ENCODE data around the gene WFDC1.

DNA sequence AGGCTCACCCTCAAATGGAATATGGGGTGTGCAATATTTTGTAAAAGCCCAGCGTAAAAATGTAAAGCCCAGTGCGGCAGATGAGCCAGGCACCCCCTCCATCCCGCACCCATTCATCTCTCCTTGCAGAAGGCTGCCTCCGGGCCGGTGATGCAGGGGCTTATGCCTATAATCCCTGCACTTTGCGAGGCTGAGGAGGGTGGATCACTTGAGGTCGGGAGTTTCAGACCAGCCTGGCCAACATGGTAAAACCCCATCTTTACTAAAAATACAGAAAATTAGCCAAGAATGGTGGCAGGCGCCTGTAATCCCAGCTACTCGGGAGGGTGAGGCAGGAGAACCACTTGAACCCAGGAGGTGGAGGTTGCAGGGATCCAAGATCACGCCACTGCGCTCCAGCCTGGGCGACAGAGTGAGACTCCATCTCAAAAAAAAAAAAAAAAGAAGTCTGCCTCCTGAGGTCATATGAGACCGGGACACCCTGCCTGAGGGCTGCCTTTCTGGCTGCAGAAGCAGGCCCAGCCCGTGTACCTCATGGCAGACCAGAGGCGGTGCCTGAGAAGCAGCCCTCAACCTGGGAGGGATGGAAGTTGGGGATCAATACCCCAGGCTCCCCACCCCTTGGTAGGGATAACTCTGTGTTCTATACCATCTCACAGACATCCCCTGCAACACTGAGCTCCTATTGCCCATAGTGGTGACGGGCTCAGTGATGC lies 56.2 kb downstream of the WFDC1 start:
- TF ChIP-seq POLR2AphosphoS5 (IDR thresholded peaks at IDR 0.05; ENCODE audit: low read depth) = no peak
- TF ChIP-seq, protein P1, sequence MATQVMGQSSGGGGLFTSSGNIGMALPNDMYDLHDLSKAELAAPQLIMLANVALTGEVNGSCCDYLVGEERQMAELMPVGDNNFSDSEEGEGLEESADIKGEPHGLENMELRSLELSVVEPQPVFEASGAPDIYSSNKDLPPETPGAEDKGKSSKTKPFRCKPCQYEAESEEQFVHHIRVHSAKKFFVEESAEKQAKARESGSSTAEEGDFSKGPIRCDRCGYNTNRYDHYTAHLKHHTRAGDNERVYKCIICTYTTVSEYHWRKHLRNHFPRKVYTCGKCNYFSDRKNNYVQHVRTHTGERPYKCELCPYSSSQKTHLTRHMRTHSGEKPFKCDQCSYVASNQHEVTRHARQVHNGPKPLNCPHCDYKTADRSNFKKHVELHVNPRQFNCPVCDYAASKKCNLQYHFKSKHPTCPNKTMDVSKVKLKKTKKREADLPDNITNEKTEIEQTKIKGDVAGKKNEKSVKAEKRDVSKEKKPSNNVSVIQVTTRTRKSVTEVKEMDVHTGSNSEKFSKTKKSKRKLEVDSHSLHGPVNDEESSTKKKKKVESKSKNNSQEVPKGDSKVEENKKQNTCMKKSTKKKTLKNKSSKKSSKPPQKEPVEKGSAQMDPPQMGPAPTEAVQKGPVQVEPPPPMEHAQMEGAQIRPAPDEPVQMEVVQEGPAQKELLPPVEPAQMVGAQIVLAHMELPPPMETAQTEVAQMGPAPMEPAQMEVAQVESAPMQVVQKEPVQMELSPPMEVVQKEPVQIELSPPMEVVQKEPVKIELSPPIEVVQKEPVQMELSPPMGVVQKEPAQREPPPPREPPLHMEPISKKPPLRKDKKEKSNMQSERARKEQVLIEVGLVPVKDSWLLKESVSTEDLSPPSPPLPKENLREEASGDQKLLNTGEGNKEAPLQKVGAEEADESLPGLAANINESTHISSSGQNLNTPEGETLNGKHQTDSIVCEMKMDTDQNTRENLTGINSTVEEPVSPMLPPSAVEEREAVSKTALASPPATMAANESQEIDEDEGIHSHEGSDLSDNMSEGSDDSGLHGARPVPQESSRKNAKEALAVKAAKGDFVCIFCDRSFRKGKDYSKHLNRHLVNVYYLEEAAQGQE (IDR thresholded peaks at IDR 0.05; ENCODE audit: unreplicated experiment) = no peak
- TF ChIP-seq, protein P2, sequence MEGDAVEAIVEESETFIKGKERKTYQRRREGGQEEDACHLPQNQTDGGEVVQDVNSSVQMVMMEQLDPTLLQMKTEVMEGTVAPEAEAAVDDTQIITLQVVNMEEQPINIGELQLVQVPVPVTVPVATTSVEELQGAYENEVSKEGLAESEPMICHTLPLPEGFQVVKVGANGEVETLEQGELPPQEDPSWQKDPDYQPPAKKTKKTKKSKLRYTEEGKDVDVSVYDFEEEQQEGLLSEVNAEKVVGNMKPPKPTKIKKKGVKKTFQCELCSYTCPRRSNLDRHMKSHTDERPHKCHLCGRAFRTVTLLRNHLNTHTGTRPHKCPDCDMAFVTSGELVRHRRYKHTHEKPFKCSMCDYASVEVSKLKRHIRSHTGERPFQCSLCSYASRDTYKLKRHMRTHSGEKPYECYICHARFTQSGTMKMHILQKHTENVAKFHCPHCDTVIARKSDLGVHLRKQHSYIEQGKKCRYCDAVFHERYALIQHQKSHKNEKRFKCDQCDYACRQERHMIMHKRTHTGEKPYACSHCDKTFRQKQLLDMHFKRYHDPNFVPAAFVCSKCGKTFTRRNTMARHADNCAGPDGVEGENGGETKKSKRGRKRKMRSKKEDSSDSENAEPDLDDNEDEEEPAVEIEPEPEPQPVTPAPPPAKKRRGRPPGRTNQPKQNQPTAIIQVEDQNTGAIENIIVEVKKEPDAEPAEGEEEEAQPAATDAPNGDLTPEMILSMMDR (conservative IDR thresholded peaks at IDR 0.05; ENCODE audit: low read depth in 2 of 2) = no peak
- no peak for TF ChIP-seq JUNB (IDR thresholded peaks at IDR 0.05; ENCODE audit: unreplicated experiment)
- no peak for TF ChIP-seq EZH2 (IDR thresholded peaks at IDR 0.05; ENCODE audit: low read depth, unreplicated experiment)
- TF ChIP-seq, protein P3, sequence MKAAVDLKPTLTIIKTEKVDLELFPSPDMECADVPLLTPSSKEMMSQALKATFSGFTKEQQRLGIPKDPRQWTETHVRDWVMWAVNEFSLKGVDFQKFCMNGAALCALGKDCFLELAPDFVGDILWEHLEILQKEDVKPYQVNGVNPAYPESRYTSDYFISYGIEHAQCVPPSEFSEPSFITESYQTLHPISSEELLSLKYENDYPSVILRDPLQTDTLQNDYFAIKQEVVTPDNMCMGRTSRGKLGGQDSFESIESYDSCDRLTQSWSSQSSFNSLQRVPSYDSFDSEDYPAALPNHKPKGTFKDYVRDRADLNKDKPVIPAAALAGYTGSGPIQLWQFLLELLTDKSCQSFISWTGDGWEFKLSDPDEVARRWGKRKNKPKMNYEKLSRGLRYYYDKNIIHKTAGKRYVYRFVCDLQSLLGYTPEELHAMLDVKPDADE (IDR thresholded peaks at IDR 0.05) = no peak
